Hepatocyte (in vitro differentiated cells): ENCODE data around the gene TMED7.

Experiments used
- EZH2 ChIP-seq: fragments of 200-600 bp; sonication (generic); IDR thresholded peaks from 2 replicates; pipeline ENCODE4 v1.6.1; 2016; ENCODE audit warnings: antibody characterized with exemption, mild to moderate bottlenecking, borderline replicate concordance
- EZH2phosphoT487 ChIP-seq: fragments of 200-600 bp; sonication (generic); IDR thresholded peaks from one replicate; pipeline ENCODE4 v1.6.1; 2018; ENCODE audit warnings: antibody characterized with exemption, mild to moderate bottlenecking, low read depth, moderate library complexity; ENCODE audit not compliant: unreplicated experiment, severe bottlenecking
- TF ChIP-seq, protein P1 (sequence below): fragments of 200-600 bp; sonication (generic); IDR thresholded peaks from 2 replicates; pipeline ENCODE4 v1.5.1; 2016; ENCODE audit warnings: antibody characterized with exemption, mild to moderate bottlenecking; ENCODE audit not compliant: poor library complexity

DNA sequence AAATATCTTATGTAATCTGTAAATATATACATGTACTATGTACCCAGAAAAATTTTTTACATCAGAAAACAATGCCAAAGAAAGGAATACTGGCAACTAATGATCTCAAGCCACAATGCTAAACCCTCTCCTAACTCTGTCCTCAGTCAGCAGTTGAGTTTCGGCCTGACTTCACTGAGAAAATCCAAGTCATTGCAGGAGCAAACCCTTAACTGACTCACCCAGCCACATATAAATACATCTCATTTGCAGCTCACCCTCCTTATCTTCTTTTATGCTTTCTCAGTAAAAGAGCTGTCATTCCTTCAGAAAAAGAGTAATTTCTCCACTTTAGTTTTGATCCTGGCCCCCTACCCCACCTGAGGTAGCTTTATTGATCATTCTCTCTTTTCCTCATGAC, 46.1 kb upstream of the TMED7 start:
- TF ChIP-seq, protein P1, sequence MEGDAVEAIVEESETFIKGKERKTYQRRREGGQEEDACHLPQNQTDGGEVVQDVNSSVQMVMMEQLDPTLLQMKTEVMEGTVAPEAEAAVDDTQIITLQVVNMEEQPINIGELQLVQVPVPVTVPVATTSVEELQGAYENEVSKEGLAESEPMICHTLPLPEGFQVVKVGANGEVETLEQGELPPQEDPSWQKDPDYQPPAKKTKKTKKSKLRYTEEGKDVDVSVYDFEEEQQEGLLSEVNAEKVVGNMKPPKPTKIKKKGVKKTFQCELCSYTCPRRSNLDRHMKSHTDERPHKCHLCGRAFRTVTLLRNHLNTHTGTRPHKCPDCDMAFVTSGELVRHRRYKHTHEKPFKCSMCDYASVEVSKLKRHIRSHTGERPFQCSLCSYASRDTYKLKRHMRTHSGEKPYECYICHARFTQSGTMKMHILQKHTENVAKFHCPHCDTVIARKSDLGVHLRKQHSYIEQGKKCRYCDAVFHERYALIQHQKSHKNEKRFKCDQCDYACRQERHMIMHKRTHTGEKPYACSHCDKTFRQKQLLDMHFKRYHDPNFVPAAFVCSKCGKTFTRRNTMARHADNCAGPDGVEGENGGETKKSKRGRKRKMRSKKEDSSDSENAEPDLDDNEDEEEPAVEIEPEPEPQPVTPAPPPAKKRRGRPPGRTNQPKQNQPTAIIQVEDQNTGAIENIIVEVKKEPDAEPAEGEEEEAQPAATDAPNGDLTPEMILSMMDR: no peak
- no peak for TF ChIP-seq EZH2
- no peak for TF ChIP-seq EZH2phosphoT487
